Measurements from ENCODE around the gene CMSS1. TPM values are rescaled to one million over a fixed set of nuclear protein-coding genes. Genes with fewer than 3 reads are reported as not detected.

The CMSS1 gene
- total RNA-seq, 5 donors from 2014 or later (not counting 1 experiment from before 2014, with no cell fraction given): 16.2 to 22.0 (median 18.3) TPM

- CTCF ChIA-PET: interaction anchor here in 1 of 2 donors (0.5 to 1.1 kb wide), 2 partner anchors 12 to 971 kb away, joined by 3 read pairs; no protein-coding TSS in a partner anchor
- DNase-seq: peak in 3 of 35 experiments; percentile 6 to 37 (median 9)
- WGBS (ENCODE audit: insufficient coverage): 0% methylated on average over 1 of the region's 3 CpGs
- Mint-ChIP-seq H3K4me3 (no peak overlapping the region), H3K27ac (no peak overlapping the region), H3K27me3 (peaks cover 11% of the 10 kb centered on the region in 2 donors), H3K9me3 (no peaks in the 10 kb centered on the region), H3K36me3 (no peaks in the 10 kb centered on the region), H3K4me1 (no peaks in the 10 kb centered on the region)
- no peak overlapping the region for H3K4me3 ChIP-seq (ENCODE audit: control insufficient read depth in 1 of 2, extremely low read depth in 1 of 2, low read length in 1 of 2)
- H3K27me3 ChIP-seq (replicated peaks in 1 of 2; ENCODE audit: control insufficient read depth in 2 of 2, extremely low read depth in 1 of 2, insufficient read depth in 2 of 2, low read length in 1 of 2): no peaks in the 10 kb centered on the region
- POLR2A ChIA-PET: interaction anchor here in 1 of 2 donors (0.5 kb wide), 1 partner anchor 17 kb away, joined by 4 read pairs; no protein-coding TSS in a partner anchor
- no peaks in the 10 kb centered on the region for H3K36me3 ChIP-seq (ENCODE audit: control insufficient read depth in 2 of 2, extremely low read depth in 1 of 2, insufficient read depth in 1 of 2, low read length in 1 of 2)
- H3K27ac ChIP-seq (ENCODE audit: low read length): no peak overlapping the region
- peak; percentile 55 to 69 (median 64) for ATAC-seq (replicated peaks in 1 of 4)
- H3K4me1 ChIP-seq (ENCODE audit: control insufficient read depth in 1 of 2, extremely low read depth in 1 of 2, insufficient read depth in 2 of 2, low read length in 2 of 2): no peaks in the 10 kb centered on the region
- H3K9me3 ChIP-seq: no peaks in the 10 kb centered on the region
These were observed 28.5 kb upstream of the CMSS1 start for GRCh38 chr3:99789011-99789721.

- Mint-ChIP-seq H3K27ac (no peak overlapping the region), H3K36me3 (no peaks in the 10 kb centered on the region), H3K4me1 (no peaks in the 10 kb centered on the region), H3K4me3 (no peak overlapping the region), H3K27me3 (peaks cover 0 to 9% of the 10 kb centered on the region in 2 donors), H3K9me3 (peaks cover 0 to 2% (median 0%) of the 10 kb centered on the region in 3 donors)
- WGBS (ENCODE audit: insufficient coverage): 79% methylated on average over 8 of the region's 8 CpGs
- no peaks in the 10 kb centered on the region for H3K36me3 ChIP-seq (ENCODE audit: control insufficient read depth in 2 of 2, extremely low read depth in 1 of 2, insufficient read depth in 1 of 2, low read length in 1 of 2)
- no peak overlapping the region for H3K4me3 ChIP-seq (ENCODE audit: control insufficient read depth in 1 of 2, extremely low read depth in 1 of 2, low read length in 1 of 2)
- H3K27me3 ChIP-seq (replicated peaks in 1 of 2; ENCODE audit: control insufficient read depth in 2 of 2, extremely low read depth in 1 of 2, insufficient read depth in 2 of 2, low read length in 1 of 2): peaks cover 0 to 13% of the 10 kb centered on the region in 2 experiments
- CTCF ChIA-PET: no interaction called here
- no peak overlapping the region for H3K27ac ChIP-seq (ENCODE audit: low read length)
- ATAC-seq (replicated peaks in 1 of 4) (no peak), DNase-seq (no peak)
- no peaks in the 10 kb centered on the region for H3K9me3 ChIP-seq
- no peaks in the 10 kb centered on the region for H3K4me1 ChIP-seq (ENCODE audit: control insufficient read depth in 1 of 2, extremely low read depth in 1 of 2, insufficient read depth in 2 of 2, low read length in 2 of 2)
- POLR2A ChIA-PET: no interaction called here
These were observed 23.2 kb upstream of the CMSS1 start for GRCh38 chr3:99794485-99794884.

- H3K4me1 ChIP-seq (ENCODE audit: control insufficient read depth in 1 of 2, extremely low read depth in 1 of 2, insufficient read depth in 2 of 2, low read length in 2 of 2): no peaks in the 10 kb centered on the region
- no peak for ATAC-seq (replicated peaks in 1 of 4)
- no peak for DNase-seq
- POLR2A ChIA-PET: no interaction called here
- Mint-ChIP-seq H3K36me3 (no peaks in the 10 kb centered on the region), H3K27ac (no peak overlapping the region), H3K4me3 (no peak overlapping the region), H3K27me3 (peaks cover 0 to 7% of the 10 kb centered on the region in 2 donors), H3K9me3 (peaks cover 0 to 2% (median 0%) of the 10 kb centered on the region in 3 donors), H3K4me1 (no peaks in the 10 kb centered on the region)
- CTCF ChIA-PET: no interaction called here
- no peak overlapping the region for H3K27ac ChIP-seq (ENCODE audit: low read length)
- no peaks in the 10 kb centered on the region for H3K9me3 ChIP-seq
- peaks cover 0 to 13% of the 10 kb centered on the region in 2 experiments for H3K27me3 ChIP-seq (replicated peaks in 1 of 2; ENCODE audit: control insufficient read depth in 2 of 2, extremely low read depth in 1 of 2, insufficient read depth in 2 of 2, low read length in 1 of 2)
- WGBS (ENCODE audit: insufficient coverage): 90% methylated on average over 15 of the region's 15 CpGs
- H3K36me3 ChIP-seq (ENCODE audit: control insufficient read depth in 2 of 2, extremely low read depth in 1 of 2, insufficient read depth in 1 of 2, low read length in 1 of 2): no peaks in the 10 kb centered on the region
- no peak overlapping the region for H3K4me3 ChIP-seq (ENCODE audit: control insufficient read depth in 1 of 2, extremely low read depth in 1 of 2, low read length in 1 of 2)
These were observed 22.1 kb upstream of the CMSS1 start for GRCh38 chr3:99795573-99795972.

- Histone ChIP-seq H3K27ac (ENCODE audit: low read length) (no peak overlapping the region), H3K4me1 (ENCODE audit: control insufficient read depth in 1 of 2, extremely low read depth in 1 of 2, insufficient read depth in 2 of 2, low read length in 2 of 2) (no peaks in the 10 kb centered on the region), H3K27me3 (replicated peaks in 1 of 2; ENCODE audit: control insufficient read depth in 2 of 2, extremely low read depth in 1 of 2, insufficient read depth in 2 of 2, low read length in 1 of 2) (peaks cover 0 to 11% of the 10 kb centered on the region in 2 experiments), H3K36me3 (ENCODE audit: control insufficient read depth in 2 of 2, extremely low read depth in 1 of 2, insufficient read depth in 1 of 2, low read length in 1 of 2) (no peaks in the 10 kb centered on the region), H3K4me3 (ENCODE audit: control insufficient read depth in 1 of 2, extremely low read depth in 1 of 2, low read length in 1 of 2) (no peak overlapping the region), H3K9me3 (no peaks in the 10 kb centered on the region)
- peaks cover 0 to under 1% of the 10 kb centered on the region in 2 donors for H3K27me3 Mint-ChIP-seq
- DNase-seq (no peak), ATAC-seq (replicated peaks in 1 of 4) (no peak)
- POLR2A ChIA-PET: no interaction called here
- CTCF ChIA-PET: no interaction called here
- peaks cover 3% of the 10 kb centered on the region for H3K36me3 Mint-ChIP-seq
- no peak overlapping the region for H3K4me3 Mint-ChIP-seq
- H3K9me3 Mint-ChIP-seq: peaks cover 0 to 6% (median 2%) of the 10 kb centered on the region in 3 donors
- WGBS (ENCODE audit: insufficient coverage): no CpG with 5 or more reads among the region's 4 CpGs
- no peak overlapping the region for H3K27ac Mint-ChIP-seq
- H3K4me1 Mint-ChIP-seq: no peaks in the 10 kb centered on the region
These were observed 18.2 kb upstream of the CMSS1 start for GRCh38 chr3:99799422-99799821.

GRCh38 chr3:99803297-99803696, 14.4 kb upstream of the CMSS1 start:
- Mint-ChIP-seq H3K4me1 (peaks cover 2 to 4% (median 3%) of the 10 kb centered on the region in 3 donors), H3K27me3 (no peaks in the 10 kb centered on the region), H3K4me3 (no peak overlapping the region), H3K27ac (no peak overlapping the region), H3K9me3 (peaks cover 7 to 13% (median 10%) of the 10 kb centered on the region in 3 donors), H3K36me3 (peaks cover 9% of the 10 kb centered on the region)
- ATAC-seq (replicated peaks in 1 of 4) (no peak), DNase-seq (no peak)
- Histone ChIP-seq H3K36me3 (ENCODE audit: control insufficient read depth in 2 of 2, extremely low read depth in 1 of 2, insufficient read depth in 1 of 2, low read length in 1 of 2) (no peaks in the 10 kb centered on the region), H3K27ac (ENCODE audit: low read length) (no peak overlapping the region), H3K4me3 (ENCODE audit: control insufficient read depth in 1 of 2, extremely low read depth in 1 of 2, low read length in 1 of 2) (no peak overlapping the region), H3K9me3 (no peaks in the 10 kb centered on the region), H3K27me3 (replicated peaks in 1 of 2; ENCODE audit: control insufficient read depth in 2 of 2, extremely low read depth in 1 of 2, insufficient read depth in 2 of 2, low read length in 1 of 2) (peaks cover 0 to 5% of the 10 kb centered on the region in 2 experiments), H3K4me1 (ENCODE audit: control insufficient read depth in 1 of 2, extremely low read depth in 1 of 2, insufficient read depth in 2 of 2, low read length in 2 of 2) (no peaks in the 10 kb centered on the region)
- CTCF ChIA-PET: no interaction called here
- WGBS (ENCODE audit: insufficient coverage): no CpG with 5 or more reads among the region's 1 CpG
- POLR2A ChIA-PET: interaction anchor here in 1 of 2 donors (0.8 kb wide), 1 partner anchor 541 kb away, joined by 3 read pairs; no protein-coding TSS in a partner anchor

GRCh38 chr3:99805160-99805559, 12.5 kb upstream of the CMSS1 start:
- Histone ChIP-seq H3K4me3 (ENCODE audit: control insufficient read depth in 1 of 2, extremely low read depth in 1 of 2, low read length in 1 of 2) (no peak overlapping the region), H3K27ac (ENCODE audit: low read length) (no peak overlapping the region), H3K4me1 (ENCODE audit: control insufficient read depth in 1 of 2, extremely low read depth in 1 of 2, insufficient read depth in 2 of 2, low read length in 2 of 2) (no peaks in the 10 kb centered on the region), H3K36me3 (ENCODE audit: control insufficient read depth in 2 of 2, extremely low read depth in 1 of 2, insufficient read depth in 1 of 2, low read length in 1 of 2) (no peaks in the 10 kb centered on the region), H3K9me3 (no peaks in the 10 kb centered on the region), H3K27me3 (replicated peaks in 1 of 2; ENCODE audit: control insufficient read depth in 2 of 2, extremely low read depth in 1 of 2, insufficient read depth in 2 of 2, low read length in 1 of 2) (peaks cover 0 to 5% of the 10 kb centered on the region in 2 experiments)
- DNase-seq (no peak), ATAC-seq (replicated peaks in 1 of 4) (no peak)
- H3K4me3 Mint-ChIP-seq: no peak overlapping the region
- CTCF ChIA-PET: no interaction called here
- POLR2A ChIA-PET: no interaction called here
- H3K27ac Mint-ChIP-seq: no peak overlapping the region
- 100% methylated on average over 1 of the region's 2 CpGs for WGBS (ENCODE audit: insufficient coverage)
- H3K9me3 Mint-ChIP-seq: peaks cover 7 to 13% (median 8%) of the 10 kb centered on the region in 3 donors
- H3K36me3 Mint-ChIP-seq: peaks cover 9% of the 10 kb centered on the region
- no peaks in the 10 kb centered on the region for H3K27me3 Mint-ChIP-seq
- H3K4me1 Mint-ChIP-seq: peaks cover 2 to 4% (median 3%) of the 10 kb centered on the region in 3 donors
